Heart right ventricle (tissue), 16 donors: Measurements from ENCODE around the gene CERK. TPM values are rescaled to one million over a fixed set of nuclear protein-coding genes. Genes with fewer than 3 reads are reported as not detected.

ENCODE experiments used
- ATAC-seq, 8 donors: fragments of 200-7000 bp; cut with Tn5 transposase; one replicate each; pipeline ENCODE4 v1.9.1; 2020; ENCODE audit warnings: mild to moderate bottlenecking in 8 of 8, moderate library complexity in 8 of 8, moderate number of reproducible peaks in 1 of 8
- DNase-seq, 2 donors: peaks; one replicate each; pipeline ENCODE4 v3.0.0-alpha.2; 2020
- H3K27ac ChIP-seq, 10 donors: fragments of 200-600 bp; sonication (generic) in 2 of 10; one replicate each; pipeline versions ENCODE4 v1.5.0 to v1.8.0; 2020 to 2022; ENCODE audit warnings: mild to moderate bottlenecking in 3 of 10
- H3K27me3 ChIP-seq, 7 donors: fragments of 200-600 bp; one replicate each; pipeline ENCODE4 v1.8.0; 2021 to 2022; ENCODE audit warnings: mild to moderate bottlenecking in 2 of 7
- H3K36me3 ChIP-seq, 9 donors: fragments of 200-600 bp; sonication (generic) in 1 of 9; one replicate each; pipeline versions ENCODE4 v1.5.0 to v1.8.0; 2020 to 2022; ENCODE audit warnings: mild to moderate bottlenecking in 2 of 9
- H3K4me1 ChIP-seq, 9 donors: fragments of 200-600 bp; sonication (generic) in 1 of 9; one replicate each; pipeline versions ENCODE4 v1.5.0 to v1.8.0; 2020 to 2022; ENCODE audit warnings: mild to moderate bottlenecking in 4 of 9
- H3K4me3 ChIP-seq, 10 donors: fragments of 200-600 bp; sonication (generic) in 2 of 10; one replicate each; pipeline versions ENCODE4 v1.5.0 to v1.8.0; 2020 to 2022; ENCODE audit warnings: mild to moderate bottlenecking in 7 of 10, moderate library complexity in 2 of 10
- H3K9me3 ChIP-seq, 11 donors: fragments of 200-600 bp in 10 of 11; sonication (generic) in 2 of 11; one replicate each; pipeline versions ENCODE4 v1.5.0 to v1.8.0; 2013 to 2022; ENCODE audit warnings: mild to moderate bottlenecking in 2 of 11, control low read depth in 1 of 11, moderate library complexity in 1 of 11
- CTCF ChIP-seq, 9 donors: fragments of 200-600 bp; sonication (generic) in 2 of 9; IDR thresholded peaks; one replicate each; pipeline versions ENCODE4 v1.5.0 to v1.8.0; 2021 to 2022; ENCODE audit warnings: antibody characterized with exemption in 9 of 9, mild to moderate bottlenecking in 5 of 9, moderate library complexity in 1 of 9
- WGBS, 2 donors: extraction: QIAGEN DNeasy Blood & Tissue Kit; methylation state at CpG; one replicate each; pipeline ENCODE4 v1.1.7; 2013; ENCODE audit warnings: inconsistent platforms in 1 of 2; 5-methylcytosine and 5-hydroxymethylcytosine counted together
- intact Hi-C, 10 donors: fragments of 100-400 bp; cut with DNase I; formaldehyde crosslinking; loops; one replicate each; pipeline versions ENCODE4 v1.11.1 to v1.14.2; 2022
- polyA plus RNA-seq, 2 donors: library from polyadenylated mRNA; stranded (reverse); fragments of 200-250 nt; gene quantifications; one replicate each; pipeline ENCODE4 v1.2.3, GENCODE V29; 2013
- total RNA-seq, 10 donors: library from RNA; stranded (reverse); fragmentation: NEBNext Ultra II Directional in 3 of 10; extraction: Animal tissue kit (Norgen Biotek cat#: 25700) in 3 of 10; gene quantifications; one replicate each; pipeline versions ENCODE4 v1.2.1 to v1.2.4, GENCODE V29; 2021 to 2023
- donor health status: Arrhythmogenic right ventricular cardiomyopathy.
- donor health status: ischemic (EF 13 %, LVEDD 7.1; RV severe dilation, severe dysfunction).
- donor health status: healthy with polysubstance abuse.
- donor health status: DM: no; HTN: yes; CAD: no.
- donor health status: DM: no; HTN: no; CAD: no.
- donor health status: ischemic (EF 25% LVEDD 6.9; RV normal size, moderate dysfunction).
- donor health status: ischemic (EF 25% LVEDD 5.7; RV mildly dilated, moderate dysfunction).
- donor health status: healthy.
- donor health status: DM: yes; HTN: yes; CAD: no.
- donor health status: Ischemic cardiomyopathy.
- donor health status: ischemic (EF 35%, LVEDD 5.7; RV mildly dilated, moderate dysfunction).
- donor health status: nonischemic (EF 11% LVEDD 7.7; RV severe dilation, severe dysfunction).
- donor health status: DM: yes; HTN: yes; CAD: no.
- donor health status: PGD.
- donor health status: ischemic (EF 29% LVEDD 5.4; RV normal size, mild dysfunction).
- donor health status: nonischemic (EF 23%, LVEDD 6.1; RV moderate dilation, normal function).

CERK gene
- total and polyA plus RNA-seq, 12 donors: 21.5 to 97.0 (median 66.2) TPM

DNA sequence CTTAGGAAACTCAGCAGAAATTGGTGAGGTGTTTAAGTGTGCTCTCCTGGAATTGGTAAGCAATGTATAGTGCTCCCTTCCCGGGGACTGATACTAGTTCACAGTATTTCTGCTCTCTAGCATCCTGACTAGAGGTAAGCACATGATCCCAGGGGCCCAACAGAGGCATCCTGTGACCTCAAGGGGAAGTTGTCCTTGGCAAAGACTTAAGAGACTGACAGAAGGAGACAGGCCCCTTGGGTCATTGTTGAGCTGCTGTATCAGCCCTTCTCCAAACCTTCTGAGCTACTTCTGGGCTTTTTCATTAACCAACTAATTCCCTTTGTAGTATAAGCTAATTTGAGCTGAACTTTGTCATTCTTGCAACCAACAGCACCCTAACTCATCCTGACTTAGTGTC is 20.1 kb upstream of the CERK start:
- ATAC-seq (no peak), DNase-seq (no peak)
- peaks cover 0 to 4% (median 0%) of the 10 kb centered on the region in 9 donors for H3K36me3 ChIP-seq
- peaks cover 0 to 16% (median 12%) of the 10 kb centered on the region in 11 donors for H3K9me3 ChIP-seq
- WGBS, 2 donors: 51 to 64% methylated on average over 1 of the region's 1 CpG
- H3K27me3 ChIP-seq: no peaks in the 10 kb centered on the region
- H3K4me1 ChIP-seq: peaks cover 16 to 53% (median 47%) of the 10 kb centered on the region in 9 donors
- no peak overlapping the region for H3K4me3 ChIP-seq
- TF ChIP-seq CTCF (IDR thresholded peaks at IDR 0.05): no peak
- peak overlapping the region in 4 of 10 donors; percentile 27 to 52 (median 49) for H3K27ac ChIP-seq
- intact Hi-C loops: loop anchor here in 4 of 10 donors (2.0 to 5.0 kb wide), 3 partner anchors 39 to 45 kb away; no protein-coding TSS in a partner anchor

- intact Hi-C loops: loop anchor here in 2 of 10 donors (5.0 kb wide), 1 partner anchor 40 kb away; no protein-coding TSS in a partner anchor
- Histone ChIP-seq H3K9me3 (peaks cover 0 to 16% (median 12%) of the 10 kb centered on the region in 11 donors), H3K4me1 (peaks cover 19 to 63% (median 54%) of the 10 kb centered on the region in 9 donors), H3K36me3 (peaks cover 0 to 4% (median 0%) of the 10 kb centered on the region in 9 donors), H3K27ac (no peak overlapping the region), H3K4me3 (no peak overlapping the region), H3K27me3 (no peaks in the 10 kb centered on the region)
- 88 to 90% methylated on average over 2 of the region's 2 CpGs for WGBS, 2 donors
- no peak for DNase-seq
- TF ChIP-seq CTCF (IDR thresholded peaks at IDR 0.05): no peak
- no peak for ATAC-seq
Observed at GRCh38 chr22:46757104-46757503, 19.1 kb upstream of the CERK start.

- no peaks in the 10 kb centered on the region for H3K27me3 ChIP-seq
- peaks cover 0 to 4% (median 0%) of the 10 kb centered on the region in 9 donors for H3K36me3 ChIP-seq
- TF ChIP-seq CTCF (IDR thresholded peaks at IDR 0.05): no peak
- intact Hi-C loops: loop anchor here in 2 of 10 donors (5.0 kb wide), 1 partner anchor 41 kb away; no protein-coding TSS in a partner anchor
- H3K4me1 ChIP-seq: peaks cover 16 to 64% (median 55%) of the 10 kb centered on the region in 9 donors
- no peak overlapping the region for H3K4me3 ChIP-seq
- H3K9me3 ChIP-seq: peaks cover 0 to 16% (median 12%) of the 10 kb centered on the region in 11 donors
- 97 to 100% methylated on average over 1 of the region's 1 CpG for WGBS, 2 donors
- peak overlapping the region in 2 of 10 donors; percentile 12 to 95 for H3K27ac ChIP-seq
- ATAC-seq: no peak
- DNase-seq: no peak
Observed at GRCh38 chr22:46756097-46756496, 18.0 kb upstream of the CERK start.

GRCh38 chr22:46755525-46755924 is 17.5 kb upstream of the CERK start:
- no peak for DNase-seq
- H3K27me3 ChIP-seq: no peaks in the 10 kb centered on the region
- no peak for TF ChIP-seq CTCF (IDR thresholded peaks at IDR 0.05)
- peaks cover 19 to 68% (median 60%) of the 10 kb centered on the region in 9 donors for H3K4me1 ChIP-seq
- H3K27ac ChIP-seq: peak overlapping the region in 2 of 10 donors; percentile 90 to 95
- ATAC-seq: no peak
- peaks cover 0 to 16% (median 12%) of the 10 kb centered on the region in 11 donors for H3K9me3 ChIP-seq
- H3K36me3 ChIP-seq: peaks cover 0 to 4% (median 0%) of the 10 kb centered on the region in 9 donors
- intact Hi-C loops: loop anchor here in 2 of 10 donors (5.0 kb wide), 1 partner anchor 42 kb away; no protein-coding TSS in a partner anchor
- no peak overlapping the region for H3K4me3 ChIP-seq
- WGBS, 2 donors: 96 to 99% methylated on average over 2 of the region's 2 CpGs
